ENCODE data around the gene POC1A. TPM values are rescaled to one million over a fixed set of nuclear protein-coding genes. Genes with fewer than 3 reads are reported as not detected.

POC1A gene
- total and polyA plus RNA-seq, 2 of the 4 experiments (the other 2 are of a cell fraction) = 10.6 to 11.5 TPM

- no peak for TF ChIP-seq NFE2L2 (IDR thresholded peaks at IDR 0.05; ENCODE audit: low read depth, low read length)
- TF ChIP-seq RCOR1 (IDR thresholded peaks at IDR 0.05; ENCODE audit: insufficient replicate concordance, low read length) = no peak
- TF ChIP-seq CHD1 (IDR thresholded peaks at IDR 0.05; ENCODE audit: low read depth, low read length) = no peak
- no peak for TF ChIP-seq MAZ (IDR thresholded peaks at IDR 0.05; ENCODE audit: borderline replicate concordance, low read depth, low read length)
- TF ChIP-seq USF2 (IDR thresholded peaks at IDR 0.05; ENCODE audit: low read depth, low read length) = no peak
- TF ChIP-seq SMC3 (IDR thresholded peaks at IDR 0.05; ENCODE audit: low read depth, low read length) = no peak
- no peak for TF ChIP-seq CEBPB (IDR thresholded peaks at IDR 0.05; ENCODE audit: low read depth, low read length)
- no peak for TF ChIP-seq MXI1 (IDR thresholded peaks at IDR 0.05; ENCODE audit: borderline replicate concordance, low read depth, low read length)
- TF ChIP-seq RFX5 (IDR thresholded peaks at IDR 0.05; ENCODE audit: low read depth, low read length) = no peak
- no peak for TF ChIP-seq MAFK (IDR thresholded peaks at IDR 0.05; ENCODE audit: low read depth, low read length)
- TF ChIP-seq RAD21 (IDR thresholded peaks at IDR 0.05; ENCODE audit: low read length) = no peak
- no peak for TF ChIP-seq ELK1 (IDR thresholded peaks at IDR 0.05; ENCODE audit: borderline replicate concordance, low read depth, low read length)
- H3K4me3 ChIP-seq (ENCODE audit: insufficient read depth, low read depth, low read length) = no peak overlapping the region
- no peak for ATAC-seq (ENCODE audit: low read depth)
- H4K5ac ChIP-seq (ENCODE audit: low read depth, low read length) = no peak overlapping the region
- H3K9me1 ChIP-seq (ENCODE audit: insufficient read depth, low read length) = 0 out of 2 replicates have a peak, but pooled peaks cover 3% of the 10 kb centered on the region
- no peak overlapping the region for H2AK9ac ChIP-seq (replicated peaks; ENCODE audit: low read depth, low read length, poor library complexity)
- no peak overlapping the region for H2AK5ac ChIP-seq (ENCODE audit: low read depth, low read length)
- no peak overlapping the region for H3K9ac ChIP-seq (ENCODE audit: low read depth, low read length)
- H3K4ac ChIP-seq (ENCODE audit: low read depth, low read length) = no peak overlapping the region
- no peak overlapping the region for H3K56ac ChIP-seq (ENCODE audit: extremely low read depth, insufficient read depth, low read length)
- H4K91ac ChIP-seq (ENCODE audit: insufficient read depth, low read depth, low read length) = no peak overlapping the region
- H3K4me2 ChIP-seq (ENCODE audit: low read depth, low read length) = no peak overlapping the region
- H2BK15ac ChIP-seq (ENCODE audit: low read depth, low read length) = no peak overlapping the region
- in situ Hi-C loops (cut with MboI; ENCODE audit: low sequenced_read_pairs) = no loop called here
- intact Hi-C loops (cut with micrococcal nuclease) = no loop called here
- POLR2A ChIA-PET (ENCODE audit: unreplicated experiment) = no interaction called here
- no peak overlapping the region for H3K18ac ChIP-seq (ENCODE audit: low read depth, low read length)
- no peaks in the 10 kb centered on the region for H3K36me3 ChIP-seq (ENCODE audit: control insufficient read depth, insufficient read depth, low read length)
- no peaks in the 10 kb centered on the region for H3K79me1 ChIP-seq (ENCODE audit: low read depth in 1 of 2, low read length in 2 of 2)
- no peak overlapping the region for H2BK5ac ChIP-seq (ENCODE audit: low read depth, low read length, poor library complexity, severe bottlenecking)
- H3K9me3 ChIP-seq (ENCODE audit: control insufficient read depth, insufficient read depth, low read length) = no peaks in the 10 kb centered on the region
- no peak for DNase-seq
- BruUV-seq (replicated peaks) = no TSS peak
- CTCF ChIA-PET = no interaction called here
- no peaks in the 10 kb centered on the region for H4K20me1 ChIP-seq (ENCODE audit: insufficient read depth, low read length)
- peaks cover 3% of the 10 kb centered on the region for H3K27me3 ChIP-seq (ENCODE audit: control insufficient read depth, insufficient read depth, low read length)
- H3K27ac ChIP-seq (ENCODE audit: insufficient read depth, low read length) = no peak overlapping the region
- no peak overlapping the region for H2BK120ac ChIP-seq (ENCODE audit: low read depth, low read length)
- H3K23ac ChIP-seq (ENCODE audit: low read depth, low read length) = no peak overlapping the region
- WGBS, 2 experiments (ENCODE audit: extremely low coverage in 2 of 2, insufficient read length in 1 of 2) = no CpG with 5 or more reads among the region's 7 CpGs
- H2AFZ ChIP-seq (replicated peaks; ENCODE audit: low read length, poor library complexity) = no peak overlapping the region
- H3K14ac ChIP-seq (replicated peaks; ENCODE audit: low read depth, low read length) = no peak overlapping the region
- H2BK20ac ChIP-seq (ENCODE audit: low read depth, low read length) = no peak overlapping the region
- H4K8ac ChIP-seq (ENCODE audit: low read depth in 2 of 2, low read length in 2 of 2) = no peak overlapping the region
- H3K4me1 ChIP-seq (ENCODE audit: control insufficient read depth, insufficient read depth, low read length) = no peaks in the 10 kb centered on the region
- dilution Hi-C loops (cut with HindIII; ENCODE audit: low sequenced_read_pairs, unreplicated experiment) = no loop called here
Measured at GRCh38 chr3:52183786-52184445, 29.7 kb upstream of the POC1A start.

Data from IMR-90 (cell line).